ENCODE data around the gene KIAA0930. TPM values are rescaled to one million over a fixed set of nuclear protein-coding genes. Genes with fewer than 3 reads are reported as not detected.

The KIAA0930 gene
- total RNA-seq, 2 donors from 2014 or later = 13.0 to 20.4 TPM

DNA sequence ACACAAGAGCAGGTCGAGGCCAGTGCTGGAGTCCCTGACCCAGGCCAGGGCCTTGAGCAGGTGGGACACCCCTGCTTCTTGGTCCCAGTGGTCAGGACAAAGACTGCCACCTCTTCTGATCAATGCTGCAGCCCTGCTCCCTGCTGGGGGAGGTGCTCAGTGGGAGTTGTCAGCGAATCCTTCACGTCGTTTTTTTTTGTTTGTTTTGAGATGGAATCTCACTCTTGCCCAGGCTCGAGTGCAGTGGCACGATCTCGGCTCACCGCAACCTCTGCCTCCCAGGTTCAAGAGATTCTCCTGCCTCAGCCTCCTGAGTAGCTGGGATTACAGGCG is 42.3 kb downstream of the KIAA0930 start:
- peaks cover 44% of the 10 kb centered on the region for H3K36me3 ChIP-seq
- H3K4me3 ChIP-seq = no peak overlapping the region
- no peaks in the 10 kb centered on the region for H3K27me3 ChIP-seq
- TF ChIP-seq, protein P1, sequence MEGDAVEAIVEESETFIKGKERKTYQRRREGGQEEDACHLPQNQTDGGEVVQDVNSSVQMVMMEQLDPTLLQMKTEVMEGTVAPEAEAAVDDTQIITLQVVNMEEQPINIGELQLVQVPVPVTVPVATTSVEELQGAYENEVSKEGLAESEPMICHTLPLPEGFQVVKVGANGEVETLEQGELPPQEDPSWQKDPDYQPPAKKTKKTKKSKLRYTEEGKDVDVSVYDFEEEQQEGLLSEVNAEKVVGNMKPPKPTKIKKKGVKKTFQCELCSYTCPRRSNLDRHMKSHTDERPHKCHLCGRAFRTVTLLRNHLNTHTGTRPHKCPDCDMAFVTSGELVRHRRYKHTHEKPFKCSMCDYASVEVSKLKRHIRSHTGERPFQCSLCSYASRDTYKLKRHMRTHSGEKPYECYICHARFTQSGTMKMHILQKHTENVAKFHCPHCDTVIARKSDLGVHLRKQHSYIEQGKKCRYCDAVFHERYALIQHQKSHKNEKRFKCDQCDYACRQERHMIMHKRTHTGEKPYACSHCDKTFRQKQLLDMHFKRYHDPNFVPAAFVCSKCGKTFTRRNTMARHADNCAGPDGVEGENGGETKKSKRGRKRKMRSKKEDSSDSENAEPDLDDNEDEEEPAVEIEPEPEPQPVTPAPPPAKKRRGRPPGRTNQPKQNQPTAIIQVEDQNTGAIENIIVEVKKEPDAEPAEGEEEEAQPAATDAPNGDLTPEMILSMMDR (IDR thresholded peaks at IDR 0.05) = no peak
- no peaks in the 10 kb centered on the region for H3K9me3 ChIP-seq
- no peak overlapping the region for H3K27ac ChIP-seq
- H3K4me1 ChIP-seq = no peaks in the 10 kb centered on the region
- DNase-seq (ENCODE audit: low spot score) = no peak

DNA sequence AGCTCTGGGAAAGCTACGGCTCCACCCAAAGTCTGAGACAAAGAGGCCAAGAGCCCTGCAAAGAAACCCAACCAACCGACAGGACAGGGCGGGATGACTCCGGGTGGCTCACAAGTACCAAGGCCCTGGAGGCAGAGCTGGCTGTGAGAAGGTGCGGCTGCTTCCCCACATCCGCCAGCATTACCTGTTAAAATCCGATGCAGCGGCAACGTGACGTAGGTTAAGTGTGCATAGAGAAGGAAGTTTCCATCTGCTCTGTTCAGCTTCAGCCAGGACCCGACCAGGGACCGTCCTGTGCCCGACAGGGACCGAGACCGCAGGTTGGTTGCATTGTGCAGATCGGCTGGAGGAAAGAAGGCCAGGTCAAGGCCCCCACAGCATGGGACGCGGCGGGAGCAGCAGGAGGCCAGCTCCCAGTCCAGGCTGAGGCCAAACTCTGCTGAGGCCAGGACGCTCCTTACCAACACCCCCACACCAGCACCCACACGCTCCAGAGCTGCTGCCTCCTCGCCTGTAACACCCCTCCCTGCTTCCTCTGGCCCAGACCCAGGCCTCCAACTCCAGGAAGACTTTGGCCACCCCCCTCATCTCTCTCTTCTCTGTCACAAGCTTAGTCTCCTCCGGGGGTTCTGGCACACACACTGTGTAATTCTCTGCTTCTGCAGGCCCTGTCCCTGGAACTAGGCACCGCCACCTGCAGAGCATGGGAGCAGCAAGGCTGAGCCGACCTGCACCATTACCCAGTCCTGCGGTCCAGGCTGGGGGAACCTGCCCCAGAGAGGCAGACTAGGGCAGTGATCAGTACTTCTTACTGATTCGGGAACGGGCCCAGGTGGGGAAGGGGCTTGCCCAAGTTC is 42.9 kb downstream of the KIAA0930 start:
- TF ChIP-seq, protein P1 (IDR thresholded peaks at IDR 0.05) = no peak
- H3K4me3 ChIP-seq = no peak overlapping the region
- no peaks in the 10 kb centered on the region for H3K9me3 ChIP-seq

DNA sequence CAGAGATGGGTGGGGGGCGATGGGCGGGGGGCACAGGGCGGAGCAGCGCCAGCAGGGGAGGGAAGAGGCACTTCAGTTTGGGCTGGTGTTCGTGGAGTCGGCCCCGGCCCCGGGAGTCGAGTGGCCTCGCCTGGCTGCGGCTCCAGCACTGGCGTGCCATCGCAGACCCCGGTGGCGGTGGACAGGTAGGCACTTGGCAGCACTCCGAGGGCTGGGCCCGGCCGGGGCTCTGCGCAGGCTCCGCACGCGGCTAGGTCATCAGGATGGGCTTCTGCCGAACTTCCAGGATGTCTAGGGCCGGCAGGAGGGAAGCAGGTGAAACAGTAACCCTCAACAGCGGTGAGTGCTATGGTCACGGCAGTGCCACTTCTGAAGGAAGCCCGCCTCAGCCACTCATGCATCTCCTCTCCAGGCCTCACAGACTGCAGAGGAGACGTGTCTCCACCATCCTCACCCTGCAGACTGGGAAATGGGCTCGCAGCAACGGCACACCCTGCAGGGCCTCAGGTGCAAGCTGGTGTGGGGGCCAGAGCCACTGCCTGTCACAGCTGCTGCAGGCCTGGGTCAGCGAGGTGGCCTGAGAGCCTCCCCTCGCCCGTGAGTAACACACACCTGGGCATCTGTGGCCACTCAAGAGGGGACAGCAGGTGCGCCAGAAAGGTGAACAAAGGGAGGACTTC is 43.6 kb downstream of the KIAA0930 start:
- Histone ChIP-seq H3K4me3 (no peak overlapping the region), H3K36me3 (peaks cover 34% of the 10 kb centered on the region), H3K9me3 (no peaks in the 10 kb centered on the region), H3K4me1 (peaks cover 0 to 4% of the 10 kb centered on the region in 2 donors), H3K27me3 (no peaks in the 10 kb centered on the region), H3K27ac (no peak overlapping the region)
- TF ChIP-seq, protein P1 (IDR thresholded peaks at IDR 0.05) = no peak
- no peak for DNase-seq (ENCODE audit: low spot score)

More for the DNA sequence above, 42.9 kb downstream of the KIAA0930 start:
- peaks cover 38% of the 10 kb centered on the region for H3K36me3 ChIP-seq
- H3K4me1 ChIP-seq = peaks cover 0 to under 1% of the 10 kb centered on the region in 2 donors
- no peak overlapping the region for H3K27ac ChIP-seq
- H3K27me3 ChIP-seq = no peaks in the 10 kb centered on the region
- DNase-seq (ENCODE audit: low spot score) = no peak

DNA sequence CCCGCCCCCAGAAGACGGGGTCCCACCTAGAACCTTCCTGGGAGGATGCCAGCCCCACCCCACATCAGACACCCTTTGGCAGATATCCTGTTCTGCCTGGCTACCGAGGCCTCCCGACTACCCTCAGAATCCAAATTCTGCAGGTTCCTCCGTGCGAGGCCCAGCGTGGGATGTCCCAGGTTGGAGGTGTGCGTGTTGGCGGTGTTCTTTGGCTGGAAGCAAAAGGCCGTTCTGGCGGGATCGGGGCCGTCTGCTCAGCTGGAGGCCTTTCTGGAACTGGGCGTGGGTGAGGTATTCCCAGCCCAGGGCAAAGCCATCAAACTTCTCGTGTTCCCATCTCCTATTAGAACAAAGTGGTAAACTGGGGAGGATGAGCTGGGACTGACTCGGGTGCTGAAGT is 44.4 kb downstream of the KIAA0930 start:
- H3K36me3 ChIP-seq = peaks cover 34% of the 10 kb centered on the region
- no peaks in the 10 kb centered on the region for H3K27me3 ChIP-seq
- no peak for DNase-seq (ENCODE audit: low spot score)

DNA sequence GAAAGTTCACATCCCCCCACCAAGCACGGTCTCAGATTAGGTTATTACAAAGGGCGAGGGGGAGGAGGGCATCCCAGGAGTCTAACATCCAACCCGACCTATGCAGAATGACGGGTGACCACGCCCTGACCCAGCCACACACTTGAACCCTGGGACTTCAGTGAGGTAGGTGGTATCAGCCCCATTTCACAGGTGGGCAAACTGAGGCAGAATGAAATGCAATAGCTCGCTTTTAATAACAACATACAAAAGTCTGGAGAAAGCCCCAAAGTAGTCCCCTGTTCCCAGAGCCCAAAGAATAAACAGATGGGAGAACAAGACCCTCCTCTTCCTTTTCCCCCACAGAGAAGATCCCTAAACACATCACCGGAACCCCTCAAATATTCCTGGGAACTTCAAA is 45.1 kb downstream of the KIAA0930 start:
- DNase-seq (ENCODE audit: low spot score) = no peak
- Histone ChIP-seq H3K9me3 (no peaks in the 10 kb centered on the region), H3K27ac (no peak overlapping the region), H3K4me3 (no peak overlapping the region), H3K4me1 (peaks cover 0 to 4% of the 10 kb centered on the region in 2 donors), H3K36me3 (peaks cover 28% of the 10 kb centered on the region), H3K27me3 (no peaks in the 10 kb centered on the region)
- TF ChIP-seq, protein P1 (IDR thresholded peaks at IDR 0.05) = no peak

More for the DNA sequence above, 44.4 kb downstream of the KIAA0930 start:
- TF ChIP-seq, protein P1 (IDR thresholded peaks at IDR 0.05) = no peak
- H3K27ac ChIP-seq = no peak overlapping the region
- H3K4me3 ChIP-seq = no peak overlapping the region
- peaks cover 0 to 4% of the 10 kb centered on the region in 2 donors for H3K4me1 ChIP-seq
- no peaks in the 10 kb centered on the region for H3K9me3 ChIP-seq

All from right atrium auricular region (tissue), 2 donors.